Hepatocyte (in vitro differentiated cells): ENCODE measurements around the gene TCF7L2. TPM values are rescaled to one million over a fixed set of nuclear protein-coding genes. Genes with fewer than 3 reads are reported as not detected.
A peak's percentile ranks its signal among the peaks of the same experiment; 100 is the strongest.

Source experiments
- DNase-seq: peaks from one replicate; pipeline ENCODE4 v3.0.0-alpha.2; 2016; ENCODE audit warnings: low spot score
- H2AFZ ChIP-seq: fragments of 200-600 bp; sonication (generic); 2 replicates; pipeline ENCODE4 v1.6.0; 2016; ENCODE audit warnings: antibody characterized with exemption, mild to moderate bottlenecking
- H3K27ac ChIP-seq: fragments of 200-600 bp; sonication (generic); 2 replicates; pipeline ENCODE4 v1.5.1; 2016; ENCODE audit warnings: mild to moderate bottlenecking
- H3K27me3 ChIP-seq: fragments of 200-600 bp; sonication (generic); 2 replicates; pipeline ENCODE4 v1.6.1; 2016
- H3K36me3 ChIP-seq: fragments of 200-600 bp; sonication (generic); replicated peaks from 2 replicates; pipeline ENCODE4 v1.5.1; 2016; ENCODE audit warnings: low read depth; ENCODE audit not compliant: insufficient read depth
- H3K4me1 ChIP-seq: fragments of 200-600 bp; sonication (generic); 2 replicates; pipeline ENCODE4 v1.5.1; 2016; ENCODE audit warnings: mild to moderate bottlenecking, moderate library complexity; ENCODE audit not compliant: insufficient read depth
- H3K4me2 ChIP-seq: fragments of 200-600 bp; sonication (generic); 2 replicates; pipeline ENCODE4 v1.6.0; 2016
- H3K4me3 ChIP-seq: fragments of 200-600 bp; sonication (generic); 2 replicates; pipeline ENCODE4 v1.5.1; 2016; ENCODE audit warnings: mild to moderate bottlenecking
- H3K79me2 ChIP-seq: fragments of 200-600 bp; sonication (generic); 2 replicates; pipeline ENCODE4 v1.6.0; 2017; ENCODE audit warnings: mild to moderate bottlenecking
- H3K9me2 ChIP-seq: fragments of 200-600 bp; sonication (generic); replicated peaks from 2 replicates; pipeline ENCODE4 v1.6.0; 2017; ENCODE audit warnings: mild to moderate bottlenecking; ENCODE audit not compliant: insufficient read depth
- H3K9me3 ChIP-seq: fragments of 200-600 bp; sonication (generic); 2 replicates; pipeline ENCODE4 v1.5.1; 2016; ENCODE audit warnings: low read depth, mild to moderate bottlenecking
- H4K20me1 ChIP-seq: fragments of 200-600 bp; sonication (generic); 2 replicates; pipeline ENCODE4 v1.6.0; 2016; ENCODE audit warnings: mild to moderate bottlenecking; ENCODE audit not compliant: insufficient read depth, poor library complexity, severe bottlenecking
- CTCF ChIP-seq: fragments of 200-600 bp; sonication (generic); IDR thresholded peaks from 2 replicates; pipeline ENCODE4 v1.5.1; 2016; ENCODE audit warnings: antibody characterized with exemption, mild to moderate bottlenecking; ENCODE audit not compliant: poor library complexity
- EZH2 ChIP-seq: fragments of 200-600 bp; sonication (generic); IDR thresholded peaks from 2 replicates; pipeline ENCODE4 v1.6.1; 2016; ENCODE audit warnings: antibody characterized with exemption, mild to moderate bottlenecking, borderline replicate concordance
- EZH2phosphoT487 ChIP-seq: fragments of 200-600 bp; sonication (generic); IDR thresholded peaks from one replicate; pipeline ENCODE4 v1.6.1; 2018; ENCODE audit warnings: antibody characterized with exemption, mild to moderate bottlenecking, low read depth, moderate library complexity; ENCODE audit not compliant: unreplicated experiment, severe bottlenecking
- WGBS: methylation state at CpG from one replicate; pipeline ENCODE4 v1.1.6; 2016; ENCODE audit warnings: low lambda C conversion rate; ENCODE audit errors: missing lambda C conversion rate; 5-methylcytosine and 5-hydroxymethylcytosine counted together
- polyA plus RNA-seq: library from polyadenylated mRNA; unstranded; fragments of >200 nt; fragmentation: Nextera tagmentation; extraction: Ambion mirVana; gene quantifications from 2 replicates; pipeline ENCODE4 v1.2.1, GENCODE V29; 2016
- total RNA-seq: library from RNA; depleted of rRNA; stranded (reverse); fragments of >200 nt; gene quantifications from 2 replicates; pipeline ENCODE4 v1.2.3, GENCODE V29; 2014

The TCF7L2 gene
- total and polyA plus RNA-seq, 2 experiments from 2014 or later = 14.8 to 28.8 TPM

GRCh38 chr10:113036619-113037018, 86.6 kb downstream of the TCF7L2 start:
- DNase-seq = no peak
- Histone ChIP-seq H3K9me2 (no peaks in the 10 kb centered on the region), H3K9me3 (no peaks in the 10 kb centered on the region), H3K4me2 (no peak overlapping the region), H2AFZ (no peak overlapping the region), H3K4me3 (no peak overlapping the region), H3K27ac (peak overlapping the region; percentile 86), H4K20me1 (peaks cover 60% of the 10 kb centered on the region), H3K27me3 (no peaks in the 10 kb centered on the region), H3K79me2 (peaks cover 97% of the 10 kb centered on the region), H3K4me1 (peaks cover 20% of the 10 kb centered on the region), H3K36me3 (no peaks in the 10 kb centered on the region)
- TF ChIP-seq EZH2 (no peak), CTCF (no peak), EZH2phosphoT487 (no peak)
- WGBS = 84% methylated on average over 2 of the region's 2 CpGs

GRCh38 chr10:113037218-113037617, 87.2 kb downstream of the TCF7L2 start:
- Histone ChIP-seq H3K9me3 (no peaks in the 10 kb centered on the region), H3K4me3 (no peak overlapping the region), H3K27me3 (no peaks in the 10 kb centered on the region), H3K27ac (peak overlapping the region; percentile 86), H2AFZ (no peak overlapping the region), H3K9me2 (no peaks in the 10 kb centered on the region), H3K4me1 (peaks cover 20% of the 10 kb centered on the region), H4K20me1 (peaks cover 54% of the 10 kb centered on the region), H3K36me3 (no peaks in the 10 kb centered on the region), H3K4me2 (no peak overlapping the region), H3K79me2 (peaks cover 97% of the 10 kb centered on the region)
- DNase-seq = no peak
- TF ChIP-seq EZH2phosphoT487 = no peak
- TF ChIP-seq CTCF = no peak
- no peak for TF ChIP-seq EZH2
- WGBS = 62% methylated on average over 2 of the region's 2 CpGs

DNA sequence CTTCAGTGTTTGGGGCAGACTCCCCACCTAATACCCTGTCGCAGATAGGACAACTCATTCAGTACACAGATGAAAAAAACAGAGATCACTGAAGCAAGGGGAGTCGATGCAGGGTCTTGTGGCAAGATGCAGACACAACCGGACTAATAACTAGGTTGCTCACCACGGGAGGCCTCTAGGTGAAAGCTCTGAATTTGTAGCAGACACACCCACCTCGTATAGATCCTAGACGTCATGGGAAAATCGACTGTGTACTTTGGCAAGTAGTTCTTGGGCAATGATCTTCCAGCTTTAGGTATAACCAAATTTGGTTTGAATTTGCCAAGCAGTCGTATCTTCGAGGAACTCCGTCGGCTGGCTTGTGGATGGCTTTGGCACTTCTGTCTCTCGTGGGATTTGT, 88.1 kb downstream of the TCF7L2 start:
- DNase-seq = no peak
- no peaks in the 10 kb centered on the region for H3K9me2 ChIP-seq
- H3K27ac ChIP-seq = no peak overlapping the region
- WGBS = 95% methylated on average over 12 of the region's 12 CpGs
- no peaks in the 10 kb centered on the region for H3K9me3 ChIP-seq
- H3K79me2 ChIP-seq = peaks cover 97% of the 10 kb centered on the region
- H3K36me3 ChIP-seq = no peaks in the 10 kb centered on the region
- TF ChIP-seq CTCF (no peak), EZH2phosphoT487 (no peak), EZH2 (no peak)
- H2AFZ ChIP-seq = no peak overlapping the region
- H3K4me1 ChIP-seq = peaks cover 20% of the 10 kb centered on the region
- peaks cover 45% of the 10 kb centered on the region for H4K20me1 ChIP-seq
- H3K27me3 ChIP-seq = no peaks in the 10 kb centered on the region
- H3K4me2 ChIP-seq = no peak overlapping the region
- H3K4me3 ChIP-seq = no peak overlapping the region

DNA sequence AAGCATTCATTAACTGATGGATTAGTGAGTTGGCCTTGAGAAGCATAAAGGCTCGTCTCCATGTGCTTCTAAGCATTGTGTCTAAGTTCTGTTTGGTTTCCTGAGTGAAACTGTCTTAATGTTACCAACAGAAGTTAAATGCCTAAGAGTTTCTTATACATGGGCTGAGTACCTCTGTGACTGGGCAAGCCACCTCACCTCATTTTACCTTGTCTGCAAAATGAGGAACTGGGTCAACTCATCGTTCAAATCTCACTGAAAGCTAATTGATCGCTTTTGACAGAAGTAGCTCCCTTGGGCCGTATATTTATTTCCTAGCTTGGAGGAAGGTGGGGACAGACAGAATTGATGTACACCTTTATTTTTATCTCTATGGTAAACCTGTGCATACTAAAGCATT, 88.9 kb downstream of the TCF7L2 start:
- no peak overlapping the region for H3K4me2 ChIP-seq
- H2AFZ ChIP-seq = no peak overlapping the region
- H3K27ac ChIP-seq = no peak overlapping the region
- H4K20me1 ChIP-seq = peaks cover 37% of the 10 kb centered on the region
- 95% methylated on average over 4 of the region's 4 CpGs for WGBS
- H3K9me3 ChIP-seq = no peaks in the 10 kb centered on the region
- H3K9me2 ChIP-seq = no peaks in the 10 kb centered on the region
- no peak overlapping the region for H3K4me3 ChIP-seq
- TF ChIP-seq CTCF (no peak), EZH2phosphoT487 (no peak), EZH2 (no peak)
- no peaks in the 10 kb centered on the region for H3K27me3 ChIP-seq
- peaks cover 97% of the 10 kb centered on the region for H3K79me2 ChIP-seq
- H3K36me3 ChIP-seq = no peaks in the 10 kb centered on the region
- peaks cover 20% of the 10 kb centered on the region for H3K4me1 ChIP-seq
- DNase-seq = no peak
